ENCODE results near the gene DENND5A. TPM values are rescaled to one million over a fixed set of nuclear protein-coding genes. Genes with fewer than 3 reads are reported as not detected.

DENND5A gene
- total RNA-seq, 1 donor from 2014 or later: 156 TPM

DNA sequence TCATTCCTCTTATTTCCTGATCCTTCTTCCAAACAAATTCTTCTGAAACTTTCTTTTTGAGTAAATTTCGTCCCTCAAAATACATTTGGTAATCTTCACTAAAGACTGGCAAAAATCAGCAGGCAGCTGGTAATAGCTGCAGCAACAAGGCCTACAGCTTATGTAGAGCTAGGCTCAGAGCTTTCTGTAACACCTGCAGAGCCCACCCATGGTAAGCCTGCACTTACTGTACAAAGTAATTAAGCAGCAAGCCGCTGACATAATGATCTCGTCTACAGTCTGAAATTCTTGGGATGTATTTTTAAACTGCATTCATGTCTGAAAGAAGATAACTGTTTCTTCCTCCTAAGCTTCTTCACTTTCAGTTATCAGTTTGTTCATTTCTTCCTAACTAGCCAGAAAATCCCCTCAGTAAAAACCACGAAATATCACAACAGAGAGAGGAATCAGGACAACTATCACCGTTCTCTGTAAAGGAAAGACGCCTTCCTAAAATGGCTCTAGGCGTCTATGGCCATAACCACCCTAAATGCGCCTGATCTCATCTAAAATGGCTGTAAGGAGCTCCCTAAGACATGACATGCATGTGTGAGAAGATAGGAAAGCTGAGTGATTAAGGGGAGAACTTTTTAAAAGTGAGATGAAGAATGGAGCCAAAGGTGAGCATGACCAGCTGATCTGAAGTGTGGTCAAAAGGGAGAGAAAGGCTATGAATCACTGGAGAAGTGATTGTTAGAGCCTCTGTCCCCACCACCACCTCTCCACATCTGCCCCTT, 56.2 kb downstream of the DENND5A start:
- Mint-ChIP-seq H3K4me1 (ENCODE audit: low read depth, unreplicated experiment) (peaks cover 59% of the 10 kb centered on the region), H3K27me3 (ENCODE audit: low read depth, unreplicated experiment) (no peaks in the 10 kb centered on the region), H3K9me3 (ENCODE audit: unreplicated experiment) (no peaks in the 10 kb centered on the region), H3K4me3 (ENCODE audit: unreplicated experiment) (no peak overlapping the region), H3K27ac (ENCODE audit: unreplicated experiment) (peak overlapping the region; percentile 15), H3K36me3 (ENCODE audit: low read depth, unreplicated experiment) (peaks cover 7% of the 10 kb centered on the region)
- Histone ChIP-seq H3K9me3 (ENCODE audit: insufficient read depth, low read depth, low read length) (no peaks in the 10 kb centered on the region), H3K27ac (ENCODE audit: low read depth, low read length) (no peak overlapping the region), H3K36me3 (ENCODE audit: insufficient read depth, low read length) (peaks cover 2% of the 10 kb centered on the region), H3K4me1 (ENCODE audit: insufficient read depth, low read length) (peaks cover 26% of the 10 kb centered on the region), H3K4me2 (ENCODE audit: low read length) (no peak overlapping the region), H3K9ac (ENCODE audit: low read length) (no peak overlapping the region), H4K20me1 (ENCODE audit: insufficient read depth, low read length) (peaks cover 56% of the 10 kb centered on the region), H3K27me3 (ENCODE audit: insufficient read depth, low read length) (no peaks in the 10 kb centered on the region), H3K4me3 (ENCODE audit: insufficient read depth, low read depth, low read length) (no peak overlapping the region), H2AFZ (ENCODE audit: low read depth, low read length) (no peak overlapping the region), H3K79me2 (ENCODE audit: insufficient read depth, low read length) (peaks cover 86% of the 10 kb centered on the region)
- TF ChIP-seq, protein P1, sequence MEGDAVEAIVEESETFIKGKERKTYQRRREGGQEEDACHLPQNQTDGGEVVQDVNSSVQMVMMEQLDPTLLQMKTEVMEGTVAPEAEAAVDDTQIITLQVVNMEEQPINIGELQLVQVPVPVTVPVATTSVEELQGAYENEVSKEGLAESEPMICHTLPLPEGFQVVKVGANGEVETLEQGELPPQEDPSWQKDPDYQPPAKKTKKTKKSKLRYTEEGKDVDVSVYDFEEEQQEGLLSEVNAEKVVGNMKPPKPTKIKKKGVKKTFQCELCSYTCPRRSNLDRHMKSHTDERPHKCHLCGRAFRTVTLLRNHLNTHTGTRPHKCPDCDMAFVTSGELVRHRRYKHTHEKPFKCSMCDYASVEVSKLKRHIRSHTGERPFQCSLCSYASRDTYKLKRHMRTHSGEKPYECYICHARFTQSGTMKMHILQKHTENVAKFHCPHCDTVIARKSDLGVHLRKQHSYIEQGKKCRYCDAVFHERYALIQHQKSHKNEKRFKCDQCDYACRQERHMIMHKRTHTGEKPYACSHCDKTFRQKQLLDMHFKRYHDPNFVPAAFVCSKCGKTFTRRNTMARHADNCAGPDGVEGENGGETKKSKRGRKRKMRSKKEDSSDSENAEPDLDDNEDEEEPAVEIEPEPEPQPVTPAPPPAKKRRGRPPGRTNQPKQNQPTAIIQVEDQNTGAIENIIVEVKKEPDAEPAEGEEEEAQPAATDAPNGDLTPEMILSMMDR (IDR thresholded peaks at IDR 0.05; ENCODE audit: insufficient read depth, low read depth, low read length): no peak
- TF ChIP-seq EZH2 (IDR thresholded peaks at IDR 0.05; ENCODE audit: insufficient read depth, low read length): no peak
- FAIRE-seq (peak; percentile 50), DNase-seq (ENCODE audit: low read depth) (peak; percentile 42)

DNA sequence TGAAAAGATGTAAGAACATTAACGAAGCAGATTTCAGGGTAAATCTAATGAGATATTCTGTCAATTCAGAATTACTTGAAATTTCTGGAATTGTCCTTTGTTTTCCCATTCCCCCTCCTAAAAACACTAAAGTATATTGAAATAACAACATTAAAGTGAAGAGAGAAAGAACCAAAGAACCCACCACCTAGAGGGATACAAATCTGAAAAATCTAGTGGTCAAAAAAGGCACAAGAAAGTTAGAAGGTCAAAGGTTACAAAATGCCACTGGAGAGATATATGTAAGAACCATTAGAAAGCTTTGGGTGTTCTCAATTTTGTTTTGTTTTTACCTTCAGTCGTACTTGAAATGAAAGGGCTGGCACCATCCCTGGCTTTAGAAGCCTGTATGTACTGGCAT, 57.9 kb downstream of the DENND5A start:
- FAIRE-seq (no peak), DNase-seq (ENCODE audit: low read depth) (no peak)
- H3K4me1 Mint-ChIP-seq (ENCODE audit: low read depth, unreplicated experiment): peaks cover 65% of the 10 kb centered on the region
- H3K4me3 Mint-ChIP-seq (ENCODE audit: unreplicated experiment): no peak overlapping the region
- Histone ChIP-seq H3K36me3 (ENCODE audit: insufficient read depth, low read length) (peaks cover 12% of the 10 kb centered on the region), H3K4me2 (ENCODE audit: low read length) (no peak overlapping the region), H3K4me3 (ENCODE audit: insufficient read depth, low read depth, low read length) (no peak overlapping the region), H3K9ac (ENCODE audit: low read length) (no peak overlapping the region), H3K27me3 (ENCODE audit: insufficient read depth, low read length) (no peaks in the 10 kb centered on the region), H2AFZ (ENCODE audit: low read depth, low read length) (no peak overlapping the region), H4K20me1 (ENCODE audit: insufficient read depth, low read length) (peaks cover 43% of the 10 kb centered on the region), H3K4me1 (ENCODE audit: insufficient read depth, low read length) (peaks cover 26% of the 10 kb centered on the region), H3K9me3 (ENCODE audit: insufficient read depth, low read depth, low read length) (no peaks in the 10 kb centered on the region), H3K79me2 (ENCODE audit: insufficient read depth, low read length) (peaks cover 72% of the 10 kb centered on the region), H3K27ac (ENCODE audit: low read depth, low read length) (peak overlapping the region; percentile 50)
- peak overlapping the region; percentile 94 for H3K27ac Mint-ChIP-seq (ENCODE audit: unreplicated experiment)
- H3K36me3 Mint-ChIP-seq (ENCODE audit: low read depth, unreplicated experiment): peaks cover 14% of the 10 kb centered on the region
- no peaks in the 10 kb centered on the region for H3K27me3 Mint-ChIP-seq (ENCODE audit: low read depth, unreplicated experiment)
- no peak for TF ChIP-seq EZH2 (IDR thresholded peaks at IDR 0.05; ENCODE audit: insufficient read depth, low read length)
- TF ChIP-seq, protein P1 (IDR thresholded peaks at IDR 0.05; ENCODE audit: insufficient read depth, low read depth, low read length): no peak
- no peaks in the 10 kb centered on the region for H3K9me3 Mint-ChIP-seq (ENCODE audit: unreplicated experiment)

GRCh38 chr11:9206496-9206895, 58.7 kb downstream of the DENND5A start:
- no peaks in the 10 kb centered on the region for H3K27me3 Mint-ChIP-seq (ENCODE audit: low read depth, unreplicated experiment)
- Histone ChIP-seq H3K9me3 (ENCODE audit: insufficient read depth, low read depth, low read length) (no peaks in the 10 kb centered on the region), H3K4me1 (ENCODE audit: insufficient read depth, low read length) (peaks cover 26% of the 10 kb centered on the region), H3K36me3 (ENCODE audit: insufficient read depth, low read length) (peaks cover 12% of the 10 kb centered on the region), H3K79me2 (ENCODE audit: insufficient read depth, low read length) (peaks cover 69% of the 10 kb centered on the region), H3K4me3 (ENCODE audit: insufficient read depth, low read depth, low read length) (no peak overlapping the region), H3K9ac (ENCODE audit: low read length) (peak overlapping the region; percentile 38), H3K27me3 (ENCODE audit: insufficient read depth, low read length) (no peaks in the 10 kb centered on the region), H3K27ac (ENCODE audit: low read depth, low read length) (peak overlapping the region; percentile 50), H4K20me1 (ENCODE audit: insufficient read depth, low read length) (peaks cover 38% of the 10 kb centered on the region), H2AFZ (ENCODE audit: low read depth, low read length) (no peak overlapping the region), H3K4me2 (ENCODE audit: low read length) (peak overlapping the region; percentile 47)
- H3K27ac Mint-ChIP-seq (ENCODE audit: unreplicated experiment): peak overlapping the region; percentile 94
- TF ChIP-seq, protein P1 (IDR thresholded peaks at IDR 0.05; ENCODE audit: insufficient read depth, low read depth, low read length): no peak
- no peak for TF ChIP-seq EZH2 (IDR thresholded peaks at IDR 0.05; ENCODE audit: insufficient read depth, low read length)
- peaks cover 13% of the 10 kb centered on the region for H3K36me3 Mint-ChIP-seq (ENCODE audit: low read depth, unreplicated experiment)
- H3K4me1 Mint-ChIP-seq (ENCODE audit: low read depth, unreplicated experiment): peaks cover 65% of the 10 kb centered on the region
- DNase-seq (ENCODE audit: low read depth): peak; percentile 91
- no peaks in the 10 kb centered on the region for H3K9me3 Mint-ChIP-seq (ENCODE audit: unreplicated experiment)
- FAIRE-seq: peak; percentile 83
- peak overlapping the region; percentile 71 for H3K4me3 Mint-ChIP-seq (ENCODE audit: unreplicated experiment)
